Sigmoid colon (tissue), 4 donors: ENCODE data around the gene SNX27.

ENCODE experiments used
- EP300 ChIP-seq, 4 donors: sonication (generic); formaldehyde crosslinking; IDR thresholded peaks; one replicate each; pipeline ENCODE4 v1.6.1; 2017; ENCODE audit warnings: antibody characterized with exemption in 4 of 4
- POLR2A ChIP-seq, 2 donors: fragments of 450-650 bp; IDR thresholded peaks; one replicate each; pipeline ENCODE4 v1.6.1; 2016; ENCODE audit warnings: antibody characterized with exemption in 2 of 2, mild to moderate bottlenecking in 2 of 2, moderate library complexity in 2 of 2
- TF ChIP-seq, protein P1 (sequence below), 4 experiments: fragments of 450-650 bp in 3 of 4; fragments of 200-600 bp in 1 of 4; IDR thresholded peaks; one replicate each; pipeline ENCODE4 v1.5.1; 2016 to 2019; ENCODE audit warnings: antibody characterized with exemption in 4 of 4, mild to moderate bottlenecking in 3 of 4, moderate library complexity in 2 of 4

DNA sequence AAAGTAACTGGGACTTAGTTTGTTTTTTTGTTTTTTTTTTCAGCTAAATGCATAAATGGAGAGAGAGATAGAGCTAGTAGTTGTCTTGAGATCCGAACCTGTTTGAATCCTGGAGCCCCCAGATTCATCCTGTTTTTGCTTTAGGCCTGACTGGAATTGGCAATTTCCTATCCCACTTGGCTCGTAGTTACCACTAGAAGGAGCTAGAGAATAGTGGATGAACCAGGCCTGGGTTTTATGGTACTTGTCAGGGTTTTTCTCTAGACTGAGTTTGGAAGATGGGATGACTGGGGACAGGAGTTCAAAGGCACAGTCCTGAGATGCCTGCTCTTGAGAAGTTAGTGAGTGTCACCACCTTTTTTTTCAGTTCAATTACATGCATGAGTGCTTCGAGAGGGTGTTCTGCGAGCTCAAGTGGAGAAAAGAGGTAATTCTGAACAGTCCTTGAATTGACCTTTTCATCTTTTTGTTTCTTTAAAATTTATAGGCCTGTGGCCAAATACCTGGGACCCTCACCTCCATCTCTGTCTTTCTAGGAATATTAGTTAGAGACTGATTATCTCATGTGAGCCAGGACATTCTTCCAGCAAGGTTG lies 81.3 kb downstream of the SNX27 start:
- no peak for TF ChIP-seq EP300 (IDR thresholded peaks at IDR 0.05)
- TF ChIP-seq, protein P1, sequence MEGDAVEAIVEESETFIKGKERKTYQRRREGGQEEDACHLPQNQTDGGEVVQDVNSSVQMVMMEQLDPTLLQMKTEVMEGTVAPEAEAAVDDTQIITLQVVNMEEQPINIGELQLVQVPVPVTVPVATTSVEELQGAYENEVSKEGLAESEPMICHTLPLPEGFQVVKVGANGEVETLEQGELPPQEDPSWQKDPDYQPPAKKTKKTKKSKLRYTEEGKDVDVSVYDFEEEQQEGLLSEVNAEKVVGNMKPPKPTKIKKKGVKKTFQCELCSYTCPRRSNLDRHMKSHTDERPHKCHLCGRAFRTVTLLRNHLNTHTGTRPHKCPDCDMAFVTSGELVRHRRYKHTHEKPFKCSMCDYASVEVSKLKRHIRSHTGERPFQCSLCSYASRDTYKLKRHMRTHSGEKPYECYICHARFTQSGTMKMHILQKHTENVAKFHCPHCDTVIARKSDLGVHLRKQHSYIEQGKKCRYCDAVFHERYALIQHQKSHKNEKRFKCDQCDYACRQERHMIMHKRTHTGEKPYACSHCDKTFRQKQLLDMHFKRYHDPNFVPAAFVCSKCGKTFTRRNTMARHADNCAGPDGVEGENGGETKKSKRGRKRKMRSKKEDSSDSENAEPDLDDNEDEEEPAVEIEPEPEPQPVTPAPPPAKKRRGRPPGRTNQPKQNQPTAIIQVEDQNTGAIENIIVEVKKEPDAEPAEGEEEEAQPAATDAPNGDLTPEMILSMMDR (IDR thresholded peaks at IDR 0.05): peak in 3 of 4 experiments; percentile 27 to 54 (median 40)
- no peak for TF ChIP-seq POLR2A (IDR thresholded peaks at IDR 0.05)
